ENCODE data around the gene PTPRR.

The PTPRR gene

GRCh38 chr12:70648831-70649230 is 271.7 kb downstream of the PTPRR start:
- no peak for DNase-seq (ENCODE audit: low read depth in 2 of 2, low spot score in 1 of 2)

GRCh38 chr12:70648191-70648590 is 272.3 kb downstream of the PTPRR start:
- DNase-seq (ENCODE audit: low read depth in 2 of 2, low spot score in 1 of 2) = no peak

GRCh38 chr12:70646850-70647249 is 273.7 kb downstream of the PTPRR start:
- no peak for DNase-seq (ENCODE audit: low read depth in 2 of 2, low spot score in 1 of 2)

- DNase-seq (ENCODE audit: low read depth in 2 of 2, low spot score in 1 of 2) = peak in 1 of 2 donors; percentile 15
These were observed 274.8 kb downstream of the PTPRR start for GRCh38 chr12:70645494-70646317.

- no peak for DNase-seq (ENCODE audit: low read depth in 2 of 2, low spot score in 1 of 2)
These were observed 275.7 kb downstream of the PTPRR start for GRCh38 chr12:70644861-70645260.

- DNase-seq (ENCODE audit: low read depth in 2 of 2, low spot score in 1 of 2) = no peak
These were observed 276.6 kb downstream of the PTPRR start for GRCh38 chr12:70643939-70644338.

- no peak for DNase-seq (ENCODE audit: low read depth in 2 of 2, low spot score in 1 of 2)
These were observed 278.8 kb downstream of the PTPRR start for GRCh38 chr12:70641691-70642090.

- DNase-seq (ENCODE audit: low read depth in 2 of 2, low spot score in 1 of 2) = no peak
These were observed 279.6 kb downstream of the PTPRR start for GRCh38 chr12:70640901-70641300.

GRCh38 chr12:70639535-70639934 is 281.0 kb downstream of the PTPRR start:
- no peak for DNase-seq (ENCODE audit: low read depth in 2 of 2, low spot score in 1 of 2)

GRCh38 chr12:70638639-70639360 is 281.7 kb downstream of the PTPRR start:
- no peak for DNase-seq (ENCODE audit: low read depth in 2 of 2, low spot score in 1 of 2)

GRCh38 chr12:70637303-70638085 is 283.0 kb downstream of the PTPRR start, which contains the start of gene PTPRB:
PTPRB (minus strand) TSS chr12:70637429; CDS start chr12:70637395, 34 bp downstream.
- no peak for DNase-seq (ENCODE audit: low read depth in 2 of 2, low spot score in 1 of 2)

GRCh38 chr12:70635755-70636154 is 284.8 kb downstream of the PTPRR start:
- DNase-seq (ENCODE audit: low read depth in 2 of 2, low spot score in 1 of 2) = no peak

GRCh38 chr12:70628701-70629480 is 291.6 kb downstream of the PTPRR start:
- no peak for DNase-seq (ENCODE audit: low read depth in 2 of 2, low spot score in 1 of 2)

GRCh38 chr12:70627677-70628076 is 292.9 kb downstream of the PTPRR start:
- DNase-seq (ENCODE audit: low read depth in 2 of 2, low spot score in 1 of 2) = no peak

- no peak for DNase-seq (ENCODE audit: low read depth in 2 of 2, low spot score in 1 of 2)
These were observed 294.4 kb downstream of the PTPRR start for GRCh38 chr12:70626180-70626579.

- DNase-seq (ENCODE audit: low read depth in 2 of 2, low spot score in 1 of 2) = no peak
These were observed 300.9 kb downstream of the PTPRR start for GRCh38 chr12:70619471-70620152.

GRCh38 chr12:70618371-70618770 is 302.2 kb downstream of the PTPRR start:
- DNase-seq (ENCODE audit: low read depth in 2 of 2, low spot score in 1 of 2) = no peak

- no peak for DNase-seq (ENCODE audit: low read depth in 2 of 2, low spot score in 1 of 2)
These were observed 303.1 kb downstream of the PTPRR start for GRCh38 chr12:70617450-70617849.

- DNase-seq (ENCODE audit: low read depth in 2 of 2, low spot score in 1 of 2) = no peak
These were observed 305.2 kb downstream of the PTPRR start for GRCh38 chr12:70615174-70615866.
